ENCODE measurements around the gene SRBD1.

Gene SRBD1

DNA sequence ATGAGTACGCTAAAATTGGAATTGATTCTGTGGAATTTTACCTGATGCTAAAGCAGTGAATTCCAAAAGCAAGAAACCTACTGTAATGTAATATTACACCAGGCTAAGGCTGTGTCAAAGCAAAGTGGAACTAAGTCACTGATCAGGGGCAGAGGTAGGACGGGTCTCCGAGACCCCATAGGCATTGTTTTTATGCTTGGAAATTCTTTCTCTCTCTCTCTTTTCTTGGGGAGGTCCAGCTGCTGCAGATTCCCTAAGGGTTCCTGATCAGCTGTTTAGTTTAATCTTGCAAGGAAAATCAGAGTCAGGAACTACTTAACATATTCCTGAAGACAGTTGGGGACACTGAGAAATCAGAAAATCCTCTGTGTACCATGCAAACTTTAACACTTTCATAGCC, 220.2 kb downstream of the SRBD1 start:
- in situ Hi-C loops (cut with MboI; ENCODE audit: low sequenced_read_pairs): no loop called here

DNA sequence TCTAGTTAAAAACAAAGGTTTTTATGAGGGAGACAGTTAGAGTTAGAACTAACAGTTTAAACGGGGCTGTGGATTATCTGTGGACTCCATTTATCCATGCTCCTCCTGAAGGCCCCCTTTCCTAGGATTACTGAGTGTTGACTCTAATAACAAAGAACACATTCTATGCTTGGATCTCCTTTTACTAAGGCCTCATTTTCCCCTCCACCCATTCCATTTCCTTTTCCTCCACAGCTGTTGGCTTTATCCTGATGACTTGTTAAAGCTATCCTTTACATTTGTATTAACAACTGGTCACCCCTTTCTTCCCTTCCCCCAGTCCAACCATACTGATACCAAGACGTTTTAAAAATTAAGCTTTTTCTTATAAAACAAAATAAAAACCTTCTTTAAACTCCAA, 220.6 kb downstream of the SRBD1 start:
- in situ Hi-C loops (cut with MboI; ENCODE audit: low sequenced_read_pairs): no loop called here

DNA sequence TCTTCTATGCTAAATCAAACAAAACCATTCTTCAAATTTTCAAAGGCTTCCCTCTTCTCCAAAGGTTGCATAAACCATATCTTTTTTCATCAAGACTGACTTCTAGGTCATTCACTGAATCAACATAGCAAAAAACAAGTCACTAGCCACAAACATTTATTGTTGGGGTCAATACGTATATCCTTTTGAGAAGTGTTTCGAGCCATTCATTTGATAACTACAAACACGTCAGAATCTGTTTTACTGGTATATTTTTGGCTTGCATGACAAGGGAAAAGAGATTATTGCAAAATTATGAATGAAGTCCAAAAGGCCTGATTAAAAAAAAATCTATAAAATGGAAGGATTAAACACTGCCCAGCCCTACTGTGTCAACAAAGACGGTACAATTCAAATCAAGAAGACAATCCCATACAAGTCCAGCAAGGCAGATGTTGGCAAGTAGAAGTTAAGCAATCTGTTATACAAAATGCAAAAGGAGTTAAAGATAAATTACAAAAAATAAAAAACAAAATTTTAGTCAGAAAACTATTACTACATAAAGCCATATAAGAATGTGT, 222.4 kb downstream of the SRBD1 start:
- in situ Hi-C loops (cut with MboI; ENCODE audit: low sequenced_read_pairs): no loop called here

DNA sequence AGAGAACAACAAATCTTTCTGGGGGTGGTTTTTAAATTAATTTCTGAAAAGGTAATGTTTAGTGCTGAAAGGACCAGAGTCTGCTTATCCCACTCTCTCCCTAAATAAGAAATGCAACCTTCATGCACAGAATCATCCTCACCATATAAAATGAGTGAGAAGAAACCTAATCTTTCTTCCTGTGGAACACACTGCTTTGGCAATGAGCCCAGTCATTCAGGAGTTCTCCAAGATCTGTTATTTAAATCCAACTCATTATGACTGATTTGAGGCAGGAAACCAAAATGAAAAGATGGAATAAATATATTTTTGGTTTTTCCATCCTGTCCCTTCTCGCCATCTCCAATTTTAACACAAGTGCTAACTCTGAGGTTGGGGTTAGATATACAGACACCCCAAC, 228.3 kb downstream of the SRBD1 start:
- in situ Hi-C loops (cut with MboI; ENCODE audit: low sequenced_read_pairs): no loop called here

DNA sequence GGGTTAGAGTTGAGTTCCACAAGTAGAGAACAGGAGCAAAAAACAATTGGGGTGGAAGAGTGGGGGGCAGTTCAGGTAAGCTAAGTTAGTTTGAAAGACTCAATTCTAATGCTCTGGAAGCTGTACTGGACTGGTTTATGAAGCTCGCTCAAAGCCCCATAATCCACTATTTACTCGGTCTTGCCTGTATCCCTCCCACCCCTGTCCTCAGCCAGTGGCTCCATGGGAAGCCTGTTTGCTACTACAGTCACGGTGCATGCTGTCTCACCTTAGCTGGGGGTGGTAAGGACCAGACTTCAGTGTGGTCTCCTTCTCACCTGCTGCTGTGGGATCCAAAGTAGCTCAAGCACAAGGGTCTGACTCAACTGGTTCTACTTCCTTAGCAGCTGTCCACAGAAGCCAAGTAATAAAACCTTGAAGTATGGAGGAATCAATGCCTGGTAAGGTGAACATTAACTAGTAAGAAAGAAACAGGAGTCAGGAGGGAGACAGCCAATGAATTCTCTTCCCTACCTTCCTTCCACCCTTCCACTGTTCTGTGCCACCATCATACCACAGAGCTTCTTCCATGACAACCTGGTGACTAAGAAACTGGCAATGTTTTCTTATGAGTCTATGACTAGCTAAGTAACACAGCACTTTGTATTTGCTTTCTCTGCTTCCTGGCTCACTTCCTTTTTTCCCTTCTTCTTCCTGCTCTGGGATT, 230.8 kb downstream of the SRBD1 start:
- in situ Hi-C loops (cut with MboI; ENCODE audit: low sequenced_read_pairs): no loop called here

DNA sequence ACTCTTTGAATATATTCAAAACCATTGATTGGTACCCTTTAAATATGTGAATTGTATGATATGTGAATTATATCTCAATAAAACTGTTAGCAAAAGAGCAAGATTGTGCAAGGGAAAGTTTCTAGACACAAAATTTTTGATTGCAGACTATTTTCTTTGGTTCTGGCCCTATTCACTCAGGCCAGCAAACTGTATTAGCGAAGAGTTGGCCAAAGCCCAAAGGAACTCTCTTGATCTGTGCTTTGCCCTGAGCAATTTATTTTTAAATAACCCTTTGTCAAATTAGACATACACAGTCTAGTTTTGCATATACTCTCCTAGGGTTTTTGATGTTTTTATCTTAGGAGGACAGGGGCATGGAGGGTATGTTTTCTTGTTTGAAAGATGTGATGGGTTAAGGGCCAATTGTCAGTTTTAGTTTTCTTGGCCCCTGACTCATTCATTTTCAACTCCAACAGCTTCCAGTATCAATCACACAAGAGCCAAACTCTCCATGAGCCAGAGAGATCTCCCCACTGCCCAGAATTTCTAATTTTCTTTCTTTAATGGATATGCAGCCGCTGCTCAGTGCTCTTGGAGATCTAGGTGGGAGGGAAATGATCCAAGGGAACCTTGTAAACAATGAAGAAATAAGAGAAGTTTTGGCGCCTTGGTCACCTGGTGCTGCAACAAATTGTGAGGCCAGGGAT, 231.5 kb downstream of the SRBD1 start:
- in situ Hi-C loops (cut with MboI; ENCODE audit: low sequenced_read_pairs): no loop called here

DNA sequence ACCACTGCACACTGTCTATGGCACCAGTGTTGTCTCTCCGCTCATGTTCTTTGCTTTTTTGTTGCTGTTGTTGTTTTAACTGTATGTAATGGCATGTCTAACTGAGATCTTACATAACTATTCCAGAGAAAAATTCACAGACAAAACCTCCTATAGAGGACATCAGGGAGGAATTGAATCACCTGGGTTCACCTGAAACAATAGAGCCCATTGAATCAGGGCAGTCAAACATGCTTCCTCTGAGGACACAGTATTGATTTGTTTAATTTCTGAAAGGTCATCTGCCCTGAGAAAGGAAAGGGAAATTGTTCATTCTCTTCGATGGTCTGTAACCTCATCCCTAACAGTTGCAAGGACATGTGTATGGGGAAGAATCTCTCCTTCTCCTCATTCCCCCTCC, 237.5 kb downstream of the SRBD1 start:
- in situ Hi-C loops (cut with MboI; ENCODE audit: low sequenced_read_pairs): no loop called here

DNA sequence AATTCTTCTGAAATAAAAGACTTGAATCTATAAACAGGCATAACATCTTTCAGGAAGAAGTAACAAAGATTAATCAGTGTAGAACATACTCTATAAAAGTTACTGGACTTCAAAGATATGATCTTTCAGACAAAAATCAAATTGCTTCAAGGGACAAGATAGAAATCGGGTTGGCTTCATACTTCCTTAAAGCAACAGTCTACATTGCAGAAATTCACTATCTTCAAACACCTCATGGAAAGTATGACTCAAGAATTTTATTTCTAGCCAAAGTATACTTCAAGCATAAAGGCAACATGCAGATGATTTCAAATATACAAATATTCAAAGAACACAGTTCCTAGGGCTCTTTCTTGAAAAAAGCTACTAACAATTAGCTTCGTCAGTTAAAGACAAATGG, 240.7 kb downstream of the SRBD1 start:
- in situ Hi-C loops (cut with MboI; ENCODE audit: low sequenced_read_pairs): no loop called here

DNA sequence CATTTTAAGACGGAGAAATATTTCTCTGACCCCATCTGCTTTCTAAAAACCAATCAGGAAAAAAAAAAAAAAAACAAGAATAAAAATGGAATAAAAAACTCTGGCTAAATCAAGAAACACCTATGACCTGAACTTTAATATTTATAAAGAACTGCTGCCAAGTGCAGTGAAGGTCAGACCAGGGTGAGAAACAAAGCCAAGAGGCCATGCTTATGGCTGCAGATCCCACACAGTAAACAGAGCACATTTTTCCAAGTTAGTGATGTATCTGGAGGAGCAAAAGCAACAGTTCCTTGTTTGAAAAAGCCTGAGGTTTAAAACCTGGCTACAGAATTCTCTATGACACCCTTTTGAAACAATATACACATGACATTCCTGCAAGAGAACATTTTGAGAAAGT, 242.3 kb downstream of the SRBD1 start:
- in situ Hi-C loops (cut with MboI; ENCODE audit: low sequenced_read_pairs): no loop called here

DNA sequence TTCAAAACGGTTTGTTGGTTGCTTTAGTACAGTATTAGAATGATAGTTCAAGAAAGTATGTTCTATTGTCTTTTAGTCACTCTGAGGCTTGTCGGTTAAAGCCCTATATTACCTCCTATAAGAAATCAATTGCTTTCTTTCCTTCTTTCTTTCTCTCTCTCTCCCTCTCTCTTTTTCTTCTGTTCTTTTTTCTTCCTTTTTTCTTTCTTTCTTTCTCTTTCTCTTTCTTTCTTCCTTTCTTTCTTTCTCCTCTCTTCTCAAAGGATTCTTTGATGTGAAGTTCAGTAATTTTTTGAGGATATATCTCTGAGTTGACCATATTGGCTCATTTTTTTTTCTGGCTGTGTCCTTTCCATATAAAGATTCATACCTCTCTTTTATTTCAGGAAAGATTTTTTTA, 249.4 kb downstream of the SRBD1 start:
- in situ Hi-C loops (cut with MboI; ENCODE audit: low sequenced_read_pairs): no loop called here

DNA sequence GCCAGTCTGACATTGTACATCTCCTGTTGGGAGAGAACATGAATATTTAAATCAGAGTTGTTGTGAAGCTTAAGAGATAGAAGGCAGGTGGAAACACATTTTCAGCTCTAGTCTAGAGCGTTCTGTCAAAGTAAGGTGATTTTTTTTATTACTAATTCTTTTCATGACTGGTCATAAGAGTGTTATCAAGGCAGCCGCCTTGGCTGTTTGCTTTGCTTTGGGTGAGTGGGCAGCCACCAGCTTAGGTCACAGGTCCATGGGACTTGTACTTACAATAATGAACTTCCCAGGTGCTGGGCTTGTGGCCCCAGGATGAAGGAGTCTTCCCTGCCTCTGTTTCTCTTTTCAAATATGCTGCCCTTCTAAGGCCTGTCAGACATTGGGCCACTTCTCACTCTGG, 256.3 kb downstream of the SRBD1 start:
- in situ Hi-C loops (cut with MboI; ENCODE audit: low sequenced_read_pairs): no loop called here

DNA sequence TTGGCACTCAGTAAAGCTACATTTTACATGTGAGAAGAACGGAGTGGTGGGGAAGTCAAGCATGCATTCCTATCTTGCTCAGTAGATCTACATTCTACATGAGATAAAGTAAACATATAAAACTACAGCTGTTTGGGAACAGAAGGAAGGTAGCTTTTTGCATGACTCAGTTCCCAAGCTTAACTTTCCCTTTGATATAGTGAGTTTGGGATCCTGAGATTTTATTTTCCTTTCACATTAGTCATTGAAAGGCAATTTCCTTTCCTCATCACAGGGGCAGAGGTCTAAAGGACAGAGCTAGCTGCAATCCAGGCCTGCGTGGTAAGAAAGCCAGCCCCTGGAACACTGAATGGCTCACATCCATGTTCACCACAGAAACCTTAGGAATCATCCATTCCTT, 257.2 kb downstream of the SRBD1 start:
- in situ Hi-C loops (cut with MboI; ENCODE audit: low sequenced_read_pairs): no loop called here

DNA sequence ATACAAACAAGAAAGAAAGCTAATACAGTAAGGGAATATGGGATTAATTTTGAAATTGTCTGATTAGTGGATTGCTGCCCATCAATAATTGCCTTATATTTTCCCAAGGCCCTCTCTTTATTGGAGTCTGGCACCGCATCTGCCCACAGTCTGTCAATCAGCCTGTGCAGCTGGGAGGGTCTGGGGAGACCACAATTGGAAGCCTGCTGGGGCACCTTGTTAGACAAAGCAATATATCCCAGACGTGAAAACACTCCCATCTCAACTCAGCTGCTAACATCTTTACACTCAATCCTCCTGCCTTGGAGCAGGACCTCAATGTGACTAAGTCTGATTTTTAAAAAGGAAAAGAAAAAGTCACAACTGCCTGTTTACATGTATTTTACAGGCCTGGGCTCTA, 258.6 kb downstream of the SRBD1 start:
- in situ Hi-C loops (cut with MboI; ENCODE audit: low sequenced_read_pairs): no loop called here

DNA sequence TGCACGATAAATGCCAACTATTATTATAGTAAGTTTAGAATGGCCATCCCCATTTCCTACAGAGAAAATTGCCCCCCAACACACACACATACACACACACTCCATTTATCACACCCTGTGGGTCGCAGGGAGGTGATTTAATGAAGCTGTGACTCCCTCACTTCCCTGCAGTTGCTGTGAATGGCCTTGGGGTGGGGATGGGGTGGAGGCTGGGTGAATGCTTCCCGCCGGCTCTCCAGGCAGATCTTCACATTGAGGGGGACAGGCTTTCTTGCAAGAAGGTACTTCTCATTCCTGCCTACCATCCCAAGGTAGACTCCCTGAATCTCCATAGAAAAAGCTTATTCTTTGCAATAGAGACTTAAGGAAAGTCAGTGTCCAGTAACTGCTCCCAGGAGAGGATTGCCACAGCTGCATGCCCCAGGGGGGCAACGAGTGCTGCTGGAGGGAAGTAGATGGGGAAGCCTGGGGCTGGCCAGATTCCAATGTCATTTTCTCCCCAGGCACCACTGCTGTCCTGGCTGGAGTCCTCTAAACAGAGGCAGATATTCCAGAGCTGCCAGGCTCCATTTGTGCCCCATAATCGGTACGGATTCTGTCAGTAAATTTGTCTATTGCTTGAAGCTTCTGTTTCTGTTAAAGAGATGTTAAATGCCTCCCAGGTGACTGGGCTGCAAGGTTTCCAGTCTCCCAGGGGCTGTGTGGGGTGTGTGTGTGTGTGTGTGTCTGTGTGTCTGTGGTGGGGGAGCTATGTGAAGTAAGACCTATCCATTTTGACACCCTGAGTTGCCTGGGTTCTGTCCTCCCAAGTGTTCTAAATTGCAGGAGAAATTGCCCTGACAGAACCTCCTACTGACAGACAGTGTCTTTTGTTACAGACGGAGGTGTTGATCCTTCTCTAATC, 265.5 kb downstream of the SRBD1 start:
- in situ Hi-C loops (cut with MboI; ENCODE audit: low sequenced_read_pairs): no loop called here

DNA sequence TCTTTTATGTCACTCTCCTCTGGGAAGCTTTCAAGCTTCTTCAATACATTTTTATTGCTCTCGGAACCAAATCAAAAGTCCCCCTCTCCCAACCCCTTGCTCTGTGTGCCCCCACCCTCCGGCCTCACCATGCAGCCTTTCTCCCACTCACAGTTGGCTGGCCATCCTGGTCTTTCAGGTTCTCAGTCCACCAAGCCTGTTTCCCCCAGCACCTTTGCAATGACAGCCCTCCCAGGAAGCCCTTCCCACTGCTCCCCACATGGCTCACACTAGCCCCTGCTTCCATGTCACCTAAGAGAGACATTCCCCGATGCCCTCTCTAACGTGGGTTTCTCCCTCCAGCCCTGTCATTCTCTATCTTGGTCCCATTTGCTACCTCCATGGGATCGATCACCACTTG, 266.6 kb downstream of the SRBD1 start:
- in situ Hi-C loops (cut with MboI; ENCODE audit: low sequenced_read_pairs): no loop called here

DNA sequence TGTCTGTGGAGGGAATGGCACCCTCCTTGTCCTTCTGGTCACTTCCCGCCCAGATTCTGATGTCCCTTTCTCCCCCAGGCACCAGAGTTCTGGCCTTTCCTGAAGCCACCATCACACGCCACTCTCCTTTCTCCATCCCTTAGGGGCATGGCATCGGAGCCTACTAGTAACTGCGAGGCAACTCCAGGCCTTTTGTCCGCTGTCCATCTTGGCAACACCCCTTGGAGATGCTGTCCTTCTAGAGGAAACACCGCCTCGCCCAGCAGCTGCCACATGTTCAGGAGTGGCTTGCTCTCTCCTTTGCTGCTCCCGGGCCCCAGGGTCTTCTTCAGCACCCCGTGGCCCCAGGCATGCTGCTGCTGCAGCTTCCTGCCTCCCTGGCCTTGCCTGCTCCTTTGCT, 267.0 kb downstream of the SRBD1 start:
- in situ Hi-C loops (cut with MboI; ENCODE audit: low sequenced_read_pairs): no loop called here

DNA sequence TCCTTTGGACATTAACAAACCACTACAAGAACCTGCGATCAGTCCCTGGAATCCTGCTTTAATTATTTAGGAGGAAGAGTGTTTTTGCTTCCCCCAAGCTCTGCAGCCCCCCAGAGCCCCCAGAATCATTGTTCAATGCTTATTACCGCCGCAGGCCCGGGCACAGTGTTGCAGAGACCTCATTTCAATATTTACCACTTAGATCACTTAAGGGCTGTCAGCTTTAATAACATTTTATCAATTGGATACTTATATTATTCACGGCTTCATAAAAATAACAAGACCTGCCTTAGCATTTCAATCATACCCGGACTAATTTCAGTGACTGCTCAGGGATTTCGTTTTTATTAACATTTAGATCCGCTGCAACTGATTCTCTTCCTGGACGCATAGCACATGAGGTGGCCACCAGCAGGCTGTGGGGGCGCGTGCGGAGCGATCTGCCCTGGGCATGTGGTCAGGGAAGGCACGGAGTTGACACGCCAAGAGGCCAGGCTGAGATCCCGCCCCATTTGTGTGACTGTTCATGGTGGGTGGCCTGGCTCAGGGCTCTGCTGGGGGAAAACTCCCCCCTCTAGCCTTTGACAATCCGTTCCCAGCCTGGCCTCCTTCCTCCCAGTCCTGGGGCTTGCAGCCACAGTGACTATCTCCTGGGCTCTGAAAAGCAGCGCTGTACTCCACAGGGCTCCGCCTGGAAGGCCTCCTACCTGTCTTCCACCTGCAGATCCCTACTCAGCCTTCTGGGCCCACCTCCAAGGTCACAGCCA, 267.6 kb downstream of the SRBD1 start:
- in situ Hi-C loops (cut with MboI; ENCODE audit: low sequenced_read_pairs): no loop called here

DNA sequence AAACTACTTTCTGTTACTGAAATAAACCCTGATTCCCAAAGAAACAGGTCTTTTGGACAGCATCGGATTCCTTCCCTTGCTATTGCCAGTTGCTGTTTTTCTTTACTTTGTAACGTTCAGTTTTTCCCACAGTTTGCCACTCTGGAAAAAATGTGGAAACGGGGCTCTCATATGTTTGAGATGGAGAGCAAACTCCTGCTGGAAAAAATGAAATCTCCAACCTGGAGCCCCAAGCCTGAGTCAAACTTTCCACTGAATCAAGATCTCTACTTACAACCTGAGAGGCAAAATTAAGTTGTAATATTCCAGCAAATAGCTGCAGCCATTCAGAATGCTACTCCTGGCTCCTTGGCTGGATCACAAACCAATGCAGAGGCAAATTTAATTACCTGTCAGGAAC, 270.7 kb downstream of the SRBD1 start:
- in situ Hi-C loops (cut with MboI; ENCODE audit: low sequenced_read_pairs): no loop called here

DNA sequence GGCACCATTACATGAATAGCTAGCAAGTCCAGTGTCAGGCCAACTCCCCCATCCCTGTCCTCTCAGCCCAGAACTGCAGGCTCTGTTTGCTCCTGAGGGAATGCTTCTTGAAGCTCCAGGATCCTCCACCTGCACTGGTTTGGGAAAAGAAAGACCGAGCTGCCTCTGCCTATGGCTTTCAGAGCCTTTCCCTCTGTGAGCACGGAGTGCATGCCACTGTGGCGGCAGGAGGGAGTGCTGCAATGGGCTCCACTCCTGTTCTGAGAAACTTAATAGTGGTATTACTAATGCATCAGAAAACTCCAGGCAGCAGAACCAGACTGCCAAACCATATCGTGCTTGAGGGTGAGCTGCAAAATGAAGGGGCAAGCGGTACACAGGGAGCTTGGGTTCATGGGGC, 271.8 kb downstream of the SRBD1 start:
- in situ Hi-C loops (cut with MboI; ENCODE audit: low sequenced_read_pairs): no loop called here
